Loucy (cell line): ENCODE results near the gene CDT1.

ENCODE experiments used
- EZH2phosphoT487 ChIP-seq: fragments of 200-600 bp; IDR thresholded peaks from 2 replicates; pipeline ENCODE4 v1.6.1; 2018; ENCODE audit warnings: antibody characterized with exemption, mild to moderate bottlenecking, moderate library complexity, borderline replicate concordance
- TF ChIP-seq, protein P1 (sequence below): fragments of 200-600 bp; sonication (generic); conservative IDR thresholded peaks from 2 replicates; pipeline ENCODE4 v1.5.1; 2014; ENCODE audit warnings: mild to moderate bottlenecking, antibody characterized with exemption, low read length

DNA sequence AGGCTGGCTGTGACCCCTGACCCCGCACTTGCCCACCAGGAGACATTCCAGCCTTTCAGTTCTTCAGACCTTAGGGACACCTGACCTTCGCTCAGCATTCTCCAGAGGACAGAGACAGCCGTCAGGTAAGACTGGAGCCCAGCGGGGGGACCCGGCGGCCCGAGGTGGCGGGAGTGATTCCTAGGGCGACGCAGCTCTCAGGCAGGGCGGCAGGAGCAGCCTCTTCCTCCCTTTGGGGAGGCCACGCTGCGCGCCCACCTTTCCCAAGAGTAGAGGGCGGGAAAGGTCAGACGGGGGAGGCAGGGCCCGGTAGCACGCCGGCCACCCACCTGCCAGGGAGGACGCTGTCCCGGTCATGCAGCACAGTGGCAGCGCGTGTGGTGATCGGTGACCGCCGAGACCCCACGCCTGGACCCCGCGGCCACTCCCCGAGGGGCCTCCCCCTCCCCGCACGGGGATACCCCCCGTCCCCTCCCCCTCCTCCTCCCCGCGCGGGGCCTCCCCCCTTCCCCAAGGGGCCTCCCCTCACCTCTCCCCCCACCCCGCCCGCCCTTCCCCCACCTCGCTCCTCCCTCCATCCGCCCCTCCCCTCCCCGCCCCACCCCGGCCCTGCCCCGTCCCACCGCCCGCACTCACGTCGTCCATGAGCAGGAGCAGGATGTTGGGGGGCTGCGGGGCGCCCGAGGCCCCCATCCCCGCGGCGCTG is 52.7 kb downstream of the CDT1 start:
- TF ChIP-seq, protein P1, sequence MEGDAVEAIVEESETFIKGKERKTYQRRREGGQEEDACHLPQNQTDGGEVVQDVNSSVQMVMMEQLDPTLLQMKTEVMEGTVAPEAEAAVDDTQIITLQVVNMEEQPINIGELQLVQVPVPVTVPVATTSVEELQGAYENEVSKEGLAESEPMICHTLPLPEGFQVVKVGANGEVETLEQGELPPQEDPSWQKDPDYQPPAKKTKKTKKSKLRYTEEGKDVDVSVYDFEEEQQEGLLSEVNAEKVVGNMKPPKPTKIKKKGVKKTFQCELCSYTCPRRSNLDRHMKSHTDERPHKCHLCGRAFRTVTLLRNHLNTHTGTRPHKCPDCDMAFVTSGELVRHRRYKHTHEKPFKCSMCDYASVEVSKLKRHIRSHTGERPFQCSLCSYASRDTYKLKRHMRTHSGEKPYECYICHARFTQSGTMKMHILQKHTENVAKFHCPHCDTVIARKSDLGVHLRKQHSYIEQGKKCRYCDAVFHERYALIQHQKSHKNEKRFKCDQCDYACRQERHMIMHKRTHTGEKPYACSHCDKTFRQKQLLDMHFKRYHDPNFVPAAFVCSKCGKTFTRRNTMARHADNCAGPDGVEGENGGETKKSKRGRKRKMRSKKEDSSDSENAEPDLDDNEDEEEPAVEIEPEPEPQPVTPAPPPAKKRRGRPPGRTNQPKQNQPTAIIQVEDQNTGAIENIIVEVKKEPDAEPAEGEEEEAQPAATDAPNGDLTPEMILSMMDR = no peak
- TF ChIP-seq EZH2phosphoT487 = no peak
